ENCODE data around the gene CYSLTR2.

The CYSLTR2 gene, protein sequence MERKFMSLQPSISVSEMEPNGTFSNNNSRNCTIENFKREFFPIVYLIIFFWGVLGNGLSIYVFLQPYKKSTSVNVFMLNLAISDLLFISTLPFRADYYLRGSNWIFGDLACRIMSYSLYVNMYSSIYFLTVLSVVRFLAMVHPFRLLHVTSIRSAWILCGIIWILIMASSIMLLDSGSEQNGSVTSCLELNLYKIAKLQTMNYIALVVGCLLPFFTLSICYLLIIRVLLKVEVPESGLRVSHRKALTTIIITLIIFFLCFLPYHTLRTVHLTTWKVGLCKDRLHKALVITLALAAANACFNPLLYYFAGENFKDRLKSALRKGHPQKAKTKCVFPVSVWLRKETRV

GRCh38 chr13:48653472-48653939 is at the start of gene CYSLTR2:
TSS of gene CYSLTR2 (plus strand) at chr13:48653929. CDS start at chr13:48706818, 52,889 bp downstream.
- no peak for DNase-seq

GRCh38 chr13:48615049-48615448 is 38.7 kb upstream of the CYSLTR2 start:
- no peak for DNase-seq

GRCh38 chr13:48618937-48619336 is 34.8 kb upstream of the CYSLTR2 start:
- no peak for DNase-seq

DNA sequence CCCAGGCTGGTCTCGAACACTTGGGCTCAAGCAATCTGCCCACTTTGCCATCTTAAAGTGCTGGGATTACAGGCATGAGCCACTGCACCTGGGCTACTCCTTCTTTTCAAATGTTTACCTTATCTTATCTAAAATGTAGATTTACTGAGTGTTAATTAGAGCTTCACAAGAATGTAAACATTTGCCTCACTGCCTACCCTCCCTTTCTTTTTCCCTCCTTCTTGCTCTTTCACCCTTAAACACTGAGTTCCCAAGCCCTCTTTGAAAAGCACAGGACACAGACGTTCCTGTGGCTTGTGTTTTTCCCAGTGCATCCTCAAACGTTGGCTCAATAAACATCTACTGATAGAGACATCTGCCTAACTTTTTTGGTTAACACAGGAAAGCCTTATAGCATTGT is 32.7 kb upstream of the CYSLTR2 start:
- no peak for DNase-seq

GRCh38 chr13:48624016-48624415 is 29.7 kb upstream of the CYSLTR2 start:
- no peak for DNase-seq

DNA sequence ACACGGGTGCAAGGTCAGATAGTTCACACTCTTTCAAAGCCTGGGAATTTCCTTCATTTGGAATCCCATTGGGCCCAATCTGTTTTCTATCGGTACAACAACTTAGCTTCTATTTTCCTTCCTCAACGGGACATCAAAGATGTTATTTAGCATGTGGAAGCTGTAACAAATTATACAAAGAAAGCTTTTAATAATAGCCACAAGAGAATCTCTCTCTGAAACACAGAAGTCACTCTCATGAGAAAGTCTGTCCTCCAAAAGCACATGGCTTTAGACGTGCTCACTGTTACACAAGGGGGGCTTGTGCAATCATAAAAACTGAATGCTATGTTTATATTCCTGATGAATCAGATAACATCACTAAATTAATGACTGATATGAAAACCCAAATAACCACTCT is 28.9 kb upstream of the CYSLTR2 start:
- no peak for DNase-seq

- no peak for DNase-seq
Measured at GRCh38 chr13:48625413-48626076, 28.2 kb upstream of the CYSLTR2 start.

DNA sequence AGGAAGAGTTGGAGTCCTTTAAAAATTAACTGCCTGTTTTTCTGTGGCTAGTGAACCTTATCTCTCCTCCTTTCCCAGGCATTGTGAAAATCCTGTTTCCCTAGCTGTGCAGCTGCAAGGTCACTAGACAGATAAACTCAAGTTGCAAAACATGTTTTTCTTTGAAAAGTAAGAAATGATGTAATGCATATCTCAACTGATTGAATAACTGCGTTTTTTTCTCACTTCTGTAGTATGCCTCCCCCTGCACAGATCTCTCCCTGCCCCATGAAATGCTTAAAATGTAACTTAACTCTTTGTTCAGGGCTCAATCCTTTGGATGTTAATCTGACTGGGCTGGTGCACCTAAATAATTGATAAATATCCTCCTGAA is 27.7 kb upstream of the CYSLTR2 start:
- no peak for DNase-seq

DNA sequence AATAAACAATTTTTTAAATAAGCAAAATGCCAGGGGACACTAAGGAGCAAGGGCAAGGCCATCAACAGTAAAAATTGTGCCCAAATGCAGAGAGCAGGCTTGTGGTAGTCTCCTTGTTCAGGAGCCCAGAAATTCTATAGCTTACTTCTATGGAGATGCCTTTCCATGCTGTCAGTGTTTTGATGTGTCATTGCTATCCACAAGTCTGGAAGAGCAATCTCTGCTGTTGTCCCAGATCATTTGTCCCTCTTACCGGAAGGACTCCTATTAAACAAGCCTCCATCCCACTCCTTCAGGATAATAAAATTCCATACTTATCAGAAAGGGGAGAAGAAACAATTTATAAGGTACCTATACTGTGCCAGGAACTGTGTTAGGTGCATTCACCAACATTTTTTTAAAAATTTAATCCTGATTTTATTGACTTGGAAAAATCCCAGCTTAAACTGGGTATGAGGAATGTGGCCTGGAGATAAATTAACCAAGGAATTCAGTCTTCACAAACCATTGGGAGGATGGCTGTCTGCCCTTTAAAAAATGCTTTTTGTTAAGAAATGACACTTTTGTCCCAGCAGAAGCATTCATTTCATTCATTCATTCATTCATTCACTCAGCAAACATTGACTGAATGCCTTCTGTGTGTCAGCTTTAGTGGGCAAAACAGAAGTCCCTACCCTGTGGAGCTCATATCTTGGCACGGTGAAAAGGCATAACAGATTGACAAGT is 26.8 kb upstream of the CYSLTR2 start:
- no peak for DNase-seq

- no peak for DNase-seq
Measured at GRCh38 chr13:48629277-48629676, 24.5 kb upstream of the CYSLTR2 start.

GRCh38 chr13:48630291-48630690 is 23.4 kb upstream of the CYSLTR2 start:
- DNase-seq: no peak

- no peak for DNase-seq
Measured at GRCh38 chr13:48630773-48631172, 23.0 kb upstream of the CYSLTR2 start.

GRCh38 chr13:48631441-48631840 is 22.3 kb upstream of the CYSLTR2 start:
- DNase-seq: no peak

DNA sequence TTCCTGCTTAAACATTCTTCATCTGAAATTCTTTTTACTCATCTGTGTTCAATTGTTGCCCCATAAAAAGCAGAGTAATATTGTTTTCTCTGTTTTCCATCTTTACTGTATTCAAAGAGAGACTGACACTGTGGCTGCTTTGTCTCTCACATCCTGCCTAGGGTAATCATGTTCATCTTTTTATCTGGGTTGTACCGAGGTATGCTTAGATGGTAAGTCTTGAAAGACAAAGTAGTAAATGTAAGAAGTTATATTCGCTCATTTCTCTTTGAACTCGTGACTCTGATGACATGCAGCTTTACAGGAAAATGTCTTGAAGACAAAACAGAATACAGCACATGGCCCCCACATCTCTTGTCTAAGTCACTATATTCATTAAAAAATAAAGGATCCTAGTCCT is 20.0 kb upstream of the CYSLTR2 start:
- no peak for DNase-seq

GRCh38 chr13:48634636-48635035 is 19.1 kb upstream of the CYSLTR2 start:
- no peak for DNase-seq

- no peak for DNase-seq
Measured at GRCh38 chr13:48635478-48635877, 18.3 kb upstream of the CYSLTR2 start.

GRCh38 chr13:48636550-48636949 is 17.2 kb upstream of the CYSLTR2 start:
- no peak for DNase-seq

DNA sequence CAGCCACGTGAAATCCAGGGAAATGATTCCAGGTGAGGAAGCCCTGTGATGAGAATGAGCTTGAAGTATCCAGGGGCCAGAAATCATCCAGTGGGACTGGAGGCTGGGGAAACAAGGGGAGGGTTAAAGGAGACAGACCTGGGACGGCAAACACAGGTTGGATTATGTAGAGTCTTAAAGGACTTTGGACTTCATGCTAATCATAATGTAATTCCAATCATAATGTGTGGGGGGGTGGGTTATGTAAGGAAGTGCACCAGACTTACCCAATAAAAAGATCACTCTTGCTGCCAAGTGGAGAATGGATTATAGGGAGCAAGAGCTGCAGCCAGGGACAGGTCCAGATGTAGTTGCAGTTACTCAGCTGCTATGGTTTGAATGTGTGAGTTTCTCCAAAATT is 16.1 kb upstream of the CYSLTR2 start:
- no peak for DNase-seq

DNA sequence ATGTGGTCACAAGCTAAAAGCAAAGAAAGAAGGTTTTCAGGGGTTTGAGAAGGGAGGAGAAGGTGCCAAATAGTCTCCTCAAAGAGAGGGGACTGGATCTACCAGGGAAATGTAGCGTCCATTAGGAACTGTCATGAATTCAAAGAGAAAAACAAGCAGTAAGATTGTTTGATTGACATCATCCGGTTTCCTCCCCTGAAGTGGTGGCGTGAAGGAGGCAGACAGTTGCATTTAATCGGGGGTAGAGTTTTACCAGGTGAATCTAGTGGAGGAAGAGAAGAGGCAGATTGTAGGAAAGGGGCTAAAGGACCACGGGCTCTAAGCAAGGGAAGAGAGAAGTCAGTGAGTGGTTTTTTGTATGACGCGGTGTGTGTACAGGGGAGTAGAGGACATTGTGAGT is 13.0 kb upstream of the CYSLTR2 start:
- no peak for DNase-seq

GRCh38 chr13:48641404-48641803 is 12.3 kb upstream of the CYSLTR2 start:
- DNase-seq: no peak

GRCh38 chr13:48642061-48642460 is 11.7 kb upstream of the CYSLTR2 start:
- DNase-seq: no peak

DNA sequence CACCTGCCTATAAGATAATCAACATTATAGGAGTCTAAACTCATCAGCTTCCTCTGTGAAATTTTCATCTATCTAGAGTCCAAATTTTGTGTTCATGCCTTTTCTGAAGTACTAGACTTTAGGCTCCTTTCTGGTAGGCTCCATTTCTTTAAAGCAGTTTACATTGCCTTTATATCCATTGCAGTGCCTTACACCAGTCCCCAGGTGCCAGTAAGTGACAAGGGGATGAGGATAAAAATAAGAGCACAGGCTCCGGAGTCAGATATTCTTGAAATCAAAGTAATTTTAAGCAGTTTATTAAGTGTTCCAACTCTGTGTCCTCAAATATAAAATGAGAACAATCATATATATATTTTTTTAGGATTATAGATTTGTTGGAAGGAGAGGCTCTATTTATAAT is 10.6 kb upstream of the CYSLTR2 start:
- no peak for DNase-seq

GRCh38 chr13:48644141-48644540 is 9.6 kb upstream of the CYSLTR2 start:
- no peak for DNase-seq

DNA sequence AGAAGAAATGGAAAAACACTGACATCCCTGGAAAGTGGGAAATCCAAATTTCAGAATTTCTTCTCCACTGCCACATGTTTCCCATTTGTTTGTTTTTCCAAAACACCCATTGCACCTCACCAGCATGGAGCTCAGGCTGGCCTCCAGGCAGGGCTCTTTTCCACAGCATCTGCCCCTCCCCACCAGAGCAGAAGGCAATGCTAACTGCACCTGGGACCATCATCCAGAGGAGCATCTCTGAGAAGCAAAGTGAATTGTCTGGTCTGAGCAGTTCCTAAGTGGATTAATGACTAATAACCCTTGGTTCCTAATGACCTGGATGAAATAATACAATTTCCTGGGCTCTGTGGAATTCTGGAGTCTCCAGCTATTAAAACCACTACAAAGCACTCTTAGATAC is 8.8 kb upstream of the CYSLTR2 start:
- DNase-seq: no peak

Data from stimulated activated CD4-positive, alpha-beta T cell treated with anti-CD3 and anti-CD28 coated beads, Interleukin-1b, Interleukin-23, amount 100 ng/mL, for 48 hours (primary cell).